AG10803 (cell line): ENCODE data around the gene ANTXR1.

Experiments used
- DNase-seq: peaks from one replicate; pipeline ENCODE4 v3.0.0; 2010; ENCODE audit warnings: low read depth
- H3K4me3 ChIP-seq: 2 replicates; pipeline ENCODE4 v1.5.1; 2011; ENCODE audit warnings: mild to moderate bottlenecking, low read length, control low read depth
- TF ChIP-seq, protein P1 (sequence below): conservative IDR thresholded peaks from 2 replicates; pipeline ENCODE4 v1.5.1; 2011; ENCODE audit warnings: mild to moderate bottlenecking, low read length, control low read depth, inconsistent platforms

ANTXR1 gene

DNA sequence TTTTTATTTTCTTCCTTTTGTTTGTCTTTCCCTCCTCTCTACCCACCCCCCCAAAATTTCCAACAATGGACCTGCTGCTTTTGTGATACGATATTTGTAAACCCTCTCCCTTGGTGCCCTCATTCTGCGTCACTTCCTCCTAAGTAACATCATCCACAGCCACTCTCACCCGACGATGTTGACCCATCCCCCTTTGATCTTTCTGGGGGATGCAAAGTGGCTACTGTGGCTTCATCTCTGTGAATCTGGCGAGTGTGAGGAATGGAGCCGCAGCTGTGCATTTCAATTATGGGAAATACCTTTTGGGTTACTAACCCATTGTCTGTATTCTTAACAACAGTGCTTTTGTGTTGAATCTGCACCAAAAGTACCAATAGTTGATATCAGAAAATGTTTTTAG is 19.4 kb downstream of the ANTXR1 start:
- DNase-seq = no peak
- no peak overlapping the region for H3K4me3 ChIP-seq
- TF ChIP-seq, protein P1, sequence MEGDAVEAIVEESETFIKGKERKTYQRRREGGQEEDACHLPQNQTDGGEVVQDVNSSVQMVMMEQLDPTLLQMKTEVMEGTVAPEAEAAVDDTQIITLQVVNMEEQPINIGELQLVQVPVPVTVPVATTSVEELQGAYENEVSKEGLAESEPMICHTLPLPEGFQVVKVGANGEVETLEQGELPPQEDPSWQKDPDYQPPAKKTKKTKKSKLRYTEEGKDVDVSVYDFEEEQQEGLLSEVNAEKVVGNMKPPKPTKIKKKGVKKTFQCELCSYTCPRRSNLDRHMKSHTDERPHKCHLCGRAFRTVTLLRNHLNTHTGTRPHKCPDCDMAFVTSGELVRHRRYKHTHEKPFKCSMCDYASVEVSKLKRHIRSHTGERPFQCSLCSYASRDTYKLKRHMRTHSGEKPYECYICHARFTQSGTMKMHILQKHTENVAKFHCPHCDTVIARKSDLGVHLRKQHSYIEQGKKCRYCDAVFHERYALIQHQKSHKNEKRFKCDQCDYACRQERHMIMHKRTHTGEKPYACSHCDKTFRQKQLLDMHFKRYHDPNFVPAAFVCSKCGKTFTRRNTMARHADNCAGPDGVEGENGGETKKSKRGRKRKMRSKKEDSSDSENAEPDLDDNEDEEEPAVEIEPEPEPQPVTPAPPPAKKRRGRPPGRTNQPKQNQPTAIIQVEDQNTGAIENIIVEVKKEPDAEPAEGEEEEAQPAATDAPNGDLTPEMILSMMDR = no peak

DNA sequence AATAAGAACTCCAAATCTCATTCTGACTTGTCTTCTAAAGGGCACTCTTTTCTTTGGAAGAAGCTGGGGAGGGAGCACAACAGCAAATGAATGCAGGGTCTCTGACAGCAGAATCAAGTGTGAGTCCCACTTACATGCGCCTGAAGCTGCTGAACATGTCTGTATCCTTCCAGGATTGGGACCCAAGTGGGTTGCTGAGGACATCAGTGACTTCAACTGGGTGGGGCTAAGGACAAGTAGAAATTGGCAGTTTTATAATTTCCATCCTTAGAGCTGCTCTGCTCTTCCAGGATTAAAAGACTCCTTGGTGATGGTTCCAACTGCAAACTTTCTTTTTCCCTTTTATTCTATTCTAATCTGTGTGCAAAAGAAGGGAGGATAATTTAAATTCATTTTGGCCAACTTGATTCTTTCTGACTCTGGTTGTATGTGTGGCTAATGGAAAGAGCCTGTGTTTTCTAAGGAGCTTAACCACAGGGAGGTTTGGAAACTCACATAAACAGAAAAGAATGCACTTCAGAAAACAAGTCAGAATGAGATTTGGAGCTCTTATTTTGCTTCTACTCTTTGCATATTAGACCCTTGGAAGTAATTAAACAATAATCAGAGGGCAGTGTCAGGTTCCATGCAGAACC is 20.6 kb downstream of the ANTXR1 start:
- peak; percentile 68 for DNase-seq
- TF ChIP-seq, protein P1 = no peak
- H3K4me3 ChIP-seq = no peak overlapping the region

DNA sequence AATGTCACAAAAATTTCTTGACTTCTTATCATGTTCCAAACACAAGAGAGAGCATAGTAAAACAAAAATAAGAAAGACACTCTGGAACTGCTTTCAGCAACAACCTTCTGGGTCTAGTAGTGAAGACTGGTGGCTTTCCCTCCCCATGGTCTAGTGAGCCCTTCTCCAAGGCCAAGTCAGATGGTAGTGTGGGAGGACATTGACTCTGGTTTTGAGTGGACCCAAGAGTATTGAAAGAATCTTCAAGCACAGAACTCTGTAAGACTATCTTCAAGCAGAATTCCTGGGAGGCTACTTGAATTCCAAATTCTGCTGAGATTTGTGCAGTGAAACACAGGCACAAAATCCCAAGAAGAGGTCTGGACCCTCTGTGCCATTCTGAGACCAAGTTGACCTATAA is 21.1 kb downstream of the ANTXR1 start:
- TF ChIP-seq, protein P1 = no peak
- no peak overlapping the region for H3K4me3 ChIP-seq
- DNase-seq = no peak

DNA sequence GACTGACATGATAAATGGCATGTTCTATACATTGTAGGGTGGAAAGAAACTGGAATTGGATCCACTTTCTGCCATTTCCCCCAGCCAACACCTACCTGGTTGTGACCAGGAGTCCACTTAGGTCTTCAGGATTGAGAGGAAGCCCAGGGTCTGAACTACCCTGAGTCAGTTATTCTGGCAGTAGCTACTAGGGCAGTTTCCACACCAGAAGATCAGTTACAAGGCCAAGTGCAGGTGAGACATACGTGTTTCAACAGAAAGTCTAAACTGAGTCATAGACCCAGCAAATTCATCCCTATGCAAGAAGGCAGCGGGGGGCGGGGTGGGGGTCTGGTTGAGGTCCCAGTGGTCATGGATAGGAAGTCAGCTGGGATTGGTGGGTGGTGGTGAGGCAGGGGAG is 21.9 kb downstream of the ANTXR1 start:
- H3K4me3 ChIP-seq = no peak overlapping the region
- TF ChIP-seq, protein P1 = no peak
- no peak for DNase-seq

DNA sequence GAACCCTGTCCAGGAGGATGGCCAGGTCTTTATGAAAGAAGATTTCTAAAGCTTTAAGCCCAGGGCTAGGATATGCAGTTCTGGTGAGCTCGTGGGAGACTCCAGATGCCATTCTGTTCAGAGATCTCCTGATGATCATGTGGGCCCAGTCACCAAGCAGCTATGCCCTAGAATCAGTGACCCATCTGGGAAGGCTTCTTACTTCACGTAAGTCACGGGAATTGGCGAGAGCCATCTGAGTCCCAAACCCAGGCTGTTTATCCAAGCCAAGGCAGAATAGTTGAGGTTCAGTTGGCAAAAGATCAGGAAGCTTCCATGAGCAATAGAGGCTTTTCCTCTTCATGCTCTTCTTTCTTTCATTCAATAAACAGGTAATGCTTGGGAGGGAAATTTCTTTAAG is 23.9 kb downstream of the ANTXR1 start:
- peak; percentile 85 for DNase-seq
- no peak overlapping the region for H3K4me3 ChIP-seq
- TF ChIP-seq, protein P1 = no peak

DNA sequence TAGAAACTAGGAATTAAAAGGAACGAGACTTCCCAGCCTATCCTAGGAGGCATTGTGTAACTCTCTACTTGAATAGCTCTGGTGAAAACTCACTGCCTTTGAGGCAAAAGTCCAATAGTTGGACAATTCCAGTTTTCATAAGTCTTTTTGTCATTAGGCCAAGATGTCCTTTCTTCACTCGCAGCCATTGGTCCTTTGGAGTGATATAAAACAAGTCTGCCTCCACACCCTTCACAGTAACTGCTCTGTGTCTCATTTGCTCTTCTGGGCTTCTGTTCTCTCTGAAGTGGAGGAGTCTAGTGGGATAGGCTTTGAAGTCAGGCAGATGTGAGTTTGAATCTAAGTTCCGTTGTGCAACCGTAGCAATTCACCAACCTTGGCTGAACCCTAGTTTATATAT is 28.2 kb downstream of the ANTXR1 start:
- H3K4me3 ChIP-seq = no peak overlapping the region
- TF ChIP-seq, protein P1 = no peak
- DNase-seq = peak; percentile 68

DNA sequence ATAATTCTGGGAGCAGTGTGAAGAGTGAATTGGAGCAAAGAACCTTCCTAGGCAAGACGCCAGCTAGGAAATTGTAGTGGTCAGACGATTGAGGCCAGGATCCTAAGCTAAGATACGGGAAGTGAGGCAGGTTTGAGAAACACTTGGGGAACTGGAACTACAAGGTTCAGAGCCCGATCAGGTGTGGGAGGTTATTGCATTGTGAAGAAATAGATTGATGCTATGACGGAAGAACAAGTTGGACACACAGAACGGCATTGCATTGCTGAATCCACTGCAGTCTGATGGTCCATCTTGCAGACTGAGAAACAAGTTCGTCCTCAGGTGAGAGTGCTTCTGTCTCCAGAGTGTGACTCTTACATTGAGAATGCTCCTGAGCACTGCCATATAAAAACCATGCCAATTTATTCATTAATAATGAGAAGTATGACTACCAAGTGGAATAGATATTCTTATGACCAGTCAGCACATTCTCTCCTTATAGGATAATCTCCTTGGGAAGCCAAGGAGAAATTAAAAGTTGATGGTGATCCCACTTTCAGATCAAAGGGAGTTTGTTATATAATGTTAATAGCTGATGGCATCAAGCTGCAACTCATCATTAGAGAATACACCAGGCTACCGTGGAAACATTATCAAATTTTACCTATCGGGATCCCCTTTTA is 30.9 kb downstream of the ANTXR1 start:
- DNase-seq = no peak
- H3K4me3 ChIP-seq = no peak overlapping the region
- TF ChIP-seq, protein P1 = no peak
